HG03039 (cell line): ENCODE measurements around the gene UST.
"Not testable (repeated sequence)": the region's sequence is repeated elsewhere in the genome, so short reads cannot be mapped to it uniquely, and the experiment has no call there.

Experiments used
- ATAC-seq: cut with Tn5 transposase; IDR thresholded peaks from one replicate; pipeline ENCODE4 v1.9.1; 2021; ENCODE audit warnings: mild to moderate bottlenecking, moderate library complexity; ENCODE audit not compliant: unreplicated experiment

The UST gene

GRCh38 chr6:149028767-149029405, 282.1 kb downstream of the UST start:
- ATAC-seq, result no peak

GRCh38 chr6:149031201-149031858, 284.5 kb downstream of the UST start:
- no peak for ATAC-seq

- peak; percentile 23 for ATAC-seq
These were observed 285.2 kb downstream of the UST start for GRCh38 chr6:149031859-149032598.

- peak; percentile 76 for ATAC-seq
These were observed 286.0 kb downstream of the UST start for GRCh38 chr6:149032599-149033405.

- no peak for ATAC-seq
These were observed 286.6 kb downstream of the UST start for GRCh38 chr6:149033454-149033853.

GRCh38 chr6:149035766-149036165, 288.9 kb downstream of the UST start:
- no peak for ATAC-seq

- ATAC-seq, result no peak
These were observed 290.3 kb downstream of the UST start for GRCh38 chr6:149037051-149037671.

GRCh38 chr6:149039025-149039424, 292.2 kb downstream of the UST start:
- ATAC-seq, result not testable (repeated sequence)

- ATAC-seq, result no peak
These were observed 295.1 kb downstream of the UST start for GRCh38 chr6:149041953-149042352.

GRCh38 chr6:149043476-149044130, 296.8 kb downstream of the UST start:
- ATAC-seq, result no peak

GRCh38 chr6:149044528-149044927, 297.7 kb downstream of the UST start:
- ATAC-seq, result no peak

GRCh38 chr6:149045404-149045803, 298.6 kb downstream of the UST start:
- ATAC-seq, result peak; percentile 48

- no peak for ATAC-seq
These were observed 299.5 kb downstream of the UST start for GRCh38 chr6:149046164-149046821.

GRCh38 chr6:149046822-149047246, 300.0 kb downstream of the UST start:
- ATAC-seq, result peak; percentile 58

GRCh38 chr6:149049230-149049629, 302.4 kb downstream of the UST start:
- ATAC-seq, result no peak

- no peak for ATAC-seq
These were observed 303.3 kb downstream of the UST start for GRCh38 chr6:149050160-149050559.

- ATAC-seq, result peak; percentile 58
These were observed 305.7 kb downstream of the UST start for GRCh38 chr6:149052350-149053106.

GRCh38 chr6:149053848-149054558, 307.2 kb downstream of the UST start:
- ATAC-seq, result no peak
